ENCODE data around the gene SSC5D.

The SSC5D gene

DNA sequence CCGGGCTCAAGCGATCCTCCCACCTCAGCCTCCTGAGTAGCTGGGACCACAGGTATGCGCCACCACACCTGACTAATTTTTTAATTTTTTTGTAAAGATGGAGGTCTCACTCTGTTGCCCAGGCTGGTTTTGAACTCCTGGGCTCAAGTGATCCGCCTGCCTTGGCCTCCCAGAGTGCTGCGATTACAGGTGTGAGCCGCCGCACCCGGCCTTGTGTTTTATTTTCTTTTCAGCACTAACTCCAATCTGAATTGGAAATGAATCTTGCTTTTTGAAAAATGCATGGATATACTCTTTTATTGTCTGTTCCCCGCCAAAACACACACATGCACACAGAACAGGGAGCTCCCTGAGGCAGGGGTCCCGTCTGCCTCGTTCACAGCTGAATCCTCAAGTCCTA, 25.5 kb upstream of the SSC5D start:
- Histone ChIP-seq H3K9me3 (no peaks in the 10 kb centered on the region), H3K36me3 (no peaks in the 10 kb centered on the region), H3K4me3 (ENCODE audit: low read depth, low read length) (no peak overlapping the region), H3K4me1 (peaks cover 10% of the 10 kb centered on the region), H3K27me3 (no peaks in the 10 kb centered on the region)
- DNase-seq, result peak; percentile 10
- TF ChIP-seq, protein P1, sequence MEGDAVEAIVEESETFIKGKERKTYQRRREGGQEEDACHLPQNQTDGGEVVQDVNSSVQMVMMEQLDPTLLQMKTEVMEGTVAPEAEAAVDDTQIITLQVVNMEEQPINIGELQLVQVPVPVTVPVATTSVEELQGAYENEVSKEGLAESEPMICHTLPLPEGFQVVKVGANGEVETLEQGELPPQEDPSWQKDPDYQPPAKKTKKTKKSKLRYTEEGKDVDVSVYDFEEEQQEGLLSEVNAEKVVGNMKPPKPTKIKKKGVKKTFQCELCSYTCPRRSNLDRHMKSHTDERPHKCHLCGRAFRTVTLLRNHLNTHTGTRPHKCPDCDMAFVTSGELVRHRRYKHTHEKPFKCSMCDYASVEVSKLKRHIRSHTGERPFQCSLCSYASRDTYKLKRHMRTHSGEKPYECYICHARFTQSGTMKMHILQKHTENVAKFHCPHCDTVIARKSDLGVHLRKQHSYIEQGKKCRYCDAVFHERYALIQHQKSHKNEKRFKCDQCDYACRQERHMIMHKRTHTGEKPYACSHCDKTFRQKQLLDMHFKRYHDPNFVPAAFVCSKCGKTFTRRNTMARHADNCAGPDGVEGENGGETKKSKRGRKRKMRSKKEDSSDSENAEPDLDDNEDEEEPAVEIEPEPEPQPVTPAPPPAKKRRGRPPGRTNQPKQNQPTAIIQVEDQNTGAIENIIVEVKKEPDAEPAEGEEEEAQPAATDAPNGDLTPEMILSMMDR (IDR thresholded peaks at IDR 0.05; ENCODE audit: low read depth, low read length), result no peak

DNA sequence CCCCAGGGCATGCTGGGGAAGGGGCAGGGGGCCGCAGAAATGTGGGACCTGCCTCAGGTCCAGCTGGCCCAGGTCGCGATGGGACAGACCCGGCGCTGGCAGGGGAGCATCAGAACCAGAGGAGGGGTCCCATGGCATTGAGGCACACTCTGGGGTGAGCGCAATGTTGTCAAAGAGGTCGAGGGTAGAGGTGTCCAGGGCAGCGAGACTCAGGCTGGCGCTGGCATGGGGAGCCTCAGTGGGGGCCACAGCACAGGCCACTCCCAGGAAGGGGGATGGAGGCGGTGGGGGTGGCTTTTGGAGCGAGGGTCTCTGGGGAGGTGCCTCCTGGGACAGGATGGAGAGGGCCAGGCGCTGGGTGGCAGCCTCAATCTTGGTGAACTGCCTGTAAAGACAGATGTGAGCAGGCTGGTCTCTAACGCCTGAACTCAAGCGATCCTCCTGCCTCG, 24.6 kb upstream of the SSC5D start:
- Histone ChIP-seq H3K4me3 (ENCODE audit: low read depth, low read length) (no peak overlapping the region), H3K4me1 (peaks cover 10% of the 10 kb centered on the region), H3K27me3 (no peaks in the 10 kb centered on the region), H3K36me3 (no peaks in the 10 kb centered on the region), H3K9me3 (no peaks in the 10 kb centered on the region)
- DNase-seq, result peak; percentile 9
- TF ChIP-seq, protein P1 (IDR thresholded peaks at IDR 0.05; ENCODE audit: low read depth, low read length), result no peak

DNA sequence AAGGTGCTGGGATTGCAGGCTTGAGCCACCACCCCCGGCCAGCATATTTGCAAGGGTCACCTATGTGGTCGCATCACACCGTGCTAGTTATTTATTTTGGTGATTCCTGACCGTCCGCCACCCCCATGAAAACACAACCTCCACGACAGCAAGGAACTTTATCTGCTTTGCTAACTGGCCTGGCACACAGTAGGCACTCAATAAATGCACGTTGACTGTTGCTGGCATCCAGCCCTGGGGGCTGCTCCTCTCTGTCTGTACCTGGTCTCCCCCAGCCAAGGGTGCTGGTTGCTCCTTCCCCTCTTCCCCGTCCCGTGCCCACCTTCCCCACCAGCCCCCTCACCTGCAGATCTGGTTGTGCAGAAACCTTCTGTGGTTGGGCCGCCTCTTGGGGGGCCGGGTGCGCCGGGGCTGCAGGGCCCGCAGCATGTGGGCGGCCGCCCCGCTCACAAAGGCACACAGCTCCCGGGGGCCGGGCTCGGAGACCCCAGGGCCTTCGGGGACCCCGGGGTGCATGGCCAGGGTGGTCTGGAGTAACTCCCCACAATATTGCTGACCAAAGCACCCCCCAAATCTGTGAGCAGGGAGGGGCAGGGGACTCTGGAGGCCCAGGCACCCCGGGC, 24.1 kb upstream of the SSC5D start:
- peak; percentile 12 for DNase-seq
- H3K4me3 ChIP-seq (ENCODE audit: low read depth, low read length), result no peak overlapping the region
- TF ChIP-seq, protein P1 (IDR thresholded peaks at IDR 0.05; ENCODE audit: low read depth, low read length), result no peak
- no peaks in the 10 kb centered on the region for H3K27me3 ChIP-seq
- no peaks in the 10 kb centered on the region for H3K9me3 ChIP-seq
- H3K36me3 ChIP-seq, result no peaks in the 10 kb centered on the region
- peaks cover 10% of the 10 kb centered on the region for H3K4me1 ChIP-seq

DNA sequence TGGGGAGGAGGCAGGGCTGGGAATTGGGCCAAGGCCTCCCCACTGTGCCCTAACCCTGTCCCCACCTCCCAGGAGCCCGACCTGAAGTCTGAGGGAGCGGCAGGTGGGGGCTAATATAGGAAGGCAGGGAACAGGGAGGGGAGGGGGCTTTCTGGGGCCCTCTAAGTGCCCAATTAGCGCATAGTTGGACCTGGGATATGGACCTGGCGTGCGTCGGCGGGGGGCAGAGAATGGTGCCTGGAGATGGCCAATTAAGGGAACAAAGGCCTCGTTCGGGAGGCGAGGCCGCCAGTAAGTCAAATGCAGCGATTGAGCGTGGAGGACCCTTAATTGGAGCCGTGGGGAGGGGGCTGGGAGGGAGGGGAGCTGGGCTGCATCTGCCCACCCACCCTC, 23.6 kb upstream of the SSC5D start, which contains the start of gene C19orf85:
Gene C19orf85 (minus strand): TSS at position 90 of the 393 bp plus-strand sequence. CDS start 197 bp downstream, outside the sequence.
- TF ChIP-seq, protein P1 (IDR thresholded peaks at IDR 0.05; ENCODE audit: low read depth, low read length), result no peak
- Histone ChIP-seq H3K36me3 (no peaks in the 10 kb centered on the region), H3K27me3 (no peaks in the 10 kb centered on the region), H3K4me1 (peaks cover 8% of the 10 kb centered on the region), H3K4me3 (ENCODE audit: low read depth, low read length) (no peak within 1 kb of the TSS), H3K9me3 (no peaks in the 10 kb centered on the region)
- DNase-seq, result no peak

DNA sequence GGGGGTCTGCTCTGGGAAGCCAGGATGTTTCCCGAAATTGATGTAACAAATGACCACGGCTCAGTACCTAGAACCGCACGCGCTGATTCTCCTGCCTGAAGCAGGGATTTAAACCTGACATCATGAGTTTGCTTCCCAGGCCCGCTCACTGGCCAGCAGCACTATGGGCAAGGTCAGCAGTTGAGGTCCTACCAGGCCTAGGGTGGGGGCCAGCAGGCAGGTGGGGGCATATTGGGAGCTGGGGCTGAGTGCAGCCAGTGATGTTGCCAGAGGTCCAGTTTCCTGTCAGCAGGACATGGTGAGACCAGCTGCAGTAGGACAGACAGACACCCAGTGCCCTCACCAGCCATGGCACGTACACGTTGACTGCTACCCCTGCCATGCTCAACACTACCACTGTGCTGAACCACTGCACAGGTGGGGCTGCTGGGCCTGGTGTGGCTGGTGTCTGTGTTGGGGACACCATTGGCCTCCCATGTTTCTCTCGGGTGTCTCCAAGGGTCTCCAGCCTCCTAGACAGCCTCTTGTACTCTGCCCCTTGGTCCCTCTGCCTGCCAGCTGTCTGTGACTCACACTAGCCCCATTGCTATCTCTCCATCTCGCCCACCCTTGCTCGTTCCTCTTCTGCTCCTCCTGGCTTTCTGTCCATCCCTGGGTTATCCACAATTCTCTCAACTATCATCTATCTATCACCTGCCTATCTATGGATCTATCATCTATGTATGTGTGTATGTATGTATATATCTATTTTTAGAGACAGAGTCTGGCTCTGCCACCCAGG, 22.6 kb upstream of the SSC5D start:
- Histone ChIP-seq H3K4me1 (peaks cover 1% of the 10 kb centered on the region; the same call in 1 of the 2 replicates), H3K9me3 (no peaks in the 10 kb centered on the region), H3K27me3 (no peaks in the 10 kb centered on the region), H3K4me3 (ENCODE audit: low read depth, low read length) (no peak overlapping the region), H3K36me3 (no peaks in the 10 kb centered on the region)
- DNase-seq, result peak; percentile 45
- TF ChIP-seq, protein P1 (IDR thresholded peaks at IDR 0.05; ENCODE audit: low read depth, low read length), result no peak

DNA sequence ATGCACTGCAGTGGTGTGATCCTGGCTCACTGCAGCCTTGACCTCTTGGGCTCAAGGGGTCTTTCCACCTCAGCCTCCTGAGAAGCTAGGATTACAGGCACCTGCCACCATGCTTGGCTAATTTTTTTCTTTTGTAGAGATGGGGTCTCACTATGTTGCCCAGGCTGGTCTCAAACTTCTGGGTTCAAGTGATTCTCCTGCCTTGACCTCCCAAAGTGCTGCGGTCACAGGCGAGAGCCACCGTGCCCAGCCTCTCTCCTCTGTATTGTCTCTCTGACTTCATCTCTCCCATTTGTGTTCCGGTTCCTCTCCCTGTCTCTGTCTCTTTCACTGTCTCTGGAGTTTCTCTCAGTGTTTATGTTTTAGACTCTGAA, 22.0 kb upstream of the SSC5D start:
- Histone ChIP-seq H3K36me3 (no peaks in the 10 kb centered on the region), H3K4me1 (no peaks in the 10 kb centered on the region), H3K27me3 (no peaks in the 10 kb centered on the region), H3K4me3 (ENCODE audit: low read depth, low read length) (no peak overlapping the region), H3K9me3 (no peaks in the 10 kb centered on the region)
- DNase-seq, result no peak
- TF ChIP-seq, protein P1 (IDR thresholded peaks at IDR 0.05; ENCODE audit: low read depth, low read length), result no peak
